H1 (cell line): Measurements from ENCODE around the gene CLBA1. TPM values are rescaled to one million over a fixed set of nuclear protein-coding genes. Genes with fewer than 3 reads are reported as not detected.

ENCODE experiments used
- GTF2F1 ChIP-seq: IDR thresholded peaks from 2 replicates; pipeline ENCODE4 v1.6.1; 2012; ENCODE audit warnings: low read depth, low read length, improper control_type of control experiment, borderline replicate concordance
- POLR2AphosphoS5 ChIP-seq: IDR thresholded peaks from 2 replicates; pipeline ENCODE4 v1.6.1; 2011; ENCODE audit warnings: low read depth, low read length
- TCF12 ChIP-seq: IDR thresholded peaks from 2 replicates; pipeline ENCODE4 v1.6.1; 2011; ENCODE audit warnings: low read depth, mild to moderate bottlenecking, low read length
- polyA plus RNA-seq, 7 experiments: library from polyadenylated mRNA; depleted of rRNA in 3 of 7; stranded (reverse) in 5 of 7; unstranded in 2 of 7; fragments of >200 nt in 5 of 7; fragments of 200-250 nt in 2 of 7; gene quantifications; 1 replicate in 5 of 7; 2 replicates in 1 of 7; 4 replicates in 1 of 7; pipeline versions ENCODE4 v1.2.1 to v1.2.3, GENCODE V29; 2011 to 2013; ENCODE audit warnings: missing spikeins in 2 of 7, mixed read lengths in 2 of 7
- total RNA-seq: library from RNA; stranded (reverse); fragmentation: NEBNext Ultra II Directional; extraction: Animal tissue kit (Norgen Biotek cat#: 25700); gene quantifications from 2 replicates; pipeline ENCODE4 v1.2.1, GENCODE V29; 2021
- TF ChIP-seq, protein P1 (sequence below): fragments of 300-600 bp; sonication (generic); IDR thresholded peaks from 2 replicates; pipeline ENCODE4 v1.7.1; 2012; ENCODE audit warnings: low read length, moderate library complexity, mild to moderate bottlenecking, inconsistent platforms; ENCODE audit not compliant: insufficient replicate concordance

The CLBA1 gene
- total and polyA plus RNA-seq, 2 of the 8 experiments (the other 6 are each of a cell fraction or from before 2014, with no cell fraction given), result 1.6 to 2.4 TPM

DNA sequence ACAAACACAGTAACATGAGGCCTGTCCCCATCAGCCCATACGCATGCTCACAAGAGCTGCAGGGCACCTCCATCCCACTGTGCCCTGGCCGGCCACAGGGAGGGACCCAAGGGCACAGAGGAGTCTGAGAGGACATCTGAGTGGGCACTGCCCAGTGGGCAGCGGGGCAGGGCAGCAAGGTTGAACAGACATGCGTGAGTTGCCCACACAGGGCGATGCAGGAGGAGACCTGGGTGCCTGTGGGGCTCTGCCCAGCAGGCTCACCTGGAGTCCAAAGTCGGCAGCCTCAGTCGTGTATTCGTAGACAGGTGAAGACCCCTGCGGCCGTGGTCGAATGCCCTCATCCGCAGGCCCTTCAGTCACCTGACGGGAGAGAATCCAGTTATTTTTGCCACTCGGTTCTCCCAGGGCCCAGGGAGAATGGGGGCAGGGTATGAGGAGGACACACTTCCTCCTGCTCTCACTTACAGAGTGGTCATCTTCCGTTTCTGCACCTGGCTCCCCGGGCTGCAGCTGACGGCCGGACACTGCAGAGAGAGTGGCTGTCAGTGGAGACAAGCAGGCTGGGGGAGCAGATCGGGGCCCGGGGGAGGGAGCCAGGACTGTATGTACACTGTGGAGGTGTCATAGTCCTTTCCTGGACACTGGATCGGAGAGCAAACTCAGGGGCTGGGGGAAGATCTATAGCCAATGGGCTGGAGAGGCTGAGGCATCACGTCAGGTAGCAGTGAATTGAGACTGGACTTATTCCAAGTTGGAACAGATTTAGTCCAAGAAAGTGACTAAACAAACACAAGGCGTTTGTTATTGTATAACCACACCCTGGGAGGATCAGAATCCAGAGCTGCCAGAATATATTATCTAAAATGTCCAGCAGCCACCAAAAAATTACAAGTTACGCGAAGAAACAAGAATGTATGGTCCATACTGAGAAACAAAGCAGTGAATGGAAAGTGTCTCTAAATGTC is 28.2 kb upstream of the CLBA1 start (continued):
- TF ChIP-seq, protein P1, sequence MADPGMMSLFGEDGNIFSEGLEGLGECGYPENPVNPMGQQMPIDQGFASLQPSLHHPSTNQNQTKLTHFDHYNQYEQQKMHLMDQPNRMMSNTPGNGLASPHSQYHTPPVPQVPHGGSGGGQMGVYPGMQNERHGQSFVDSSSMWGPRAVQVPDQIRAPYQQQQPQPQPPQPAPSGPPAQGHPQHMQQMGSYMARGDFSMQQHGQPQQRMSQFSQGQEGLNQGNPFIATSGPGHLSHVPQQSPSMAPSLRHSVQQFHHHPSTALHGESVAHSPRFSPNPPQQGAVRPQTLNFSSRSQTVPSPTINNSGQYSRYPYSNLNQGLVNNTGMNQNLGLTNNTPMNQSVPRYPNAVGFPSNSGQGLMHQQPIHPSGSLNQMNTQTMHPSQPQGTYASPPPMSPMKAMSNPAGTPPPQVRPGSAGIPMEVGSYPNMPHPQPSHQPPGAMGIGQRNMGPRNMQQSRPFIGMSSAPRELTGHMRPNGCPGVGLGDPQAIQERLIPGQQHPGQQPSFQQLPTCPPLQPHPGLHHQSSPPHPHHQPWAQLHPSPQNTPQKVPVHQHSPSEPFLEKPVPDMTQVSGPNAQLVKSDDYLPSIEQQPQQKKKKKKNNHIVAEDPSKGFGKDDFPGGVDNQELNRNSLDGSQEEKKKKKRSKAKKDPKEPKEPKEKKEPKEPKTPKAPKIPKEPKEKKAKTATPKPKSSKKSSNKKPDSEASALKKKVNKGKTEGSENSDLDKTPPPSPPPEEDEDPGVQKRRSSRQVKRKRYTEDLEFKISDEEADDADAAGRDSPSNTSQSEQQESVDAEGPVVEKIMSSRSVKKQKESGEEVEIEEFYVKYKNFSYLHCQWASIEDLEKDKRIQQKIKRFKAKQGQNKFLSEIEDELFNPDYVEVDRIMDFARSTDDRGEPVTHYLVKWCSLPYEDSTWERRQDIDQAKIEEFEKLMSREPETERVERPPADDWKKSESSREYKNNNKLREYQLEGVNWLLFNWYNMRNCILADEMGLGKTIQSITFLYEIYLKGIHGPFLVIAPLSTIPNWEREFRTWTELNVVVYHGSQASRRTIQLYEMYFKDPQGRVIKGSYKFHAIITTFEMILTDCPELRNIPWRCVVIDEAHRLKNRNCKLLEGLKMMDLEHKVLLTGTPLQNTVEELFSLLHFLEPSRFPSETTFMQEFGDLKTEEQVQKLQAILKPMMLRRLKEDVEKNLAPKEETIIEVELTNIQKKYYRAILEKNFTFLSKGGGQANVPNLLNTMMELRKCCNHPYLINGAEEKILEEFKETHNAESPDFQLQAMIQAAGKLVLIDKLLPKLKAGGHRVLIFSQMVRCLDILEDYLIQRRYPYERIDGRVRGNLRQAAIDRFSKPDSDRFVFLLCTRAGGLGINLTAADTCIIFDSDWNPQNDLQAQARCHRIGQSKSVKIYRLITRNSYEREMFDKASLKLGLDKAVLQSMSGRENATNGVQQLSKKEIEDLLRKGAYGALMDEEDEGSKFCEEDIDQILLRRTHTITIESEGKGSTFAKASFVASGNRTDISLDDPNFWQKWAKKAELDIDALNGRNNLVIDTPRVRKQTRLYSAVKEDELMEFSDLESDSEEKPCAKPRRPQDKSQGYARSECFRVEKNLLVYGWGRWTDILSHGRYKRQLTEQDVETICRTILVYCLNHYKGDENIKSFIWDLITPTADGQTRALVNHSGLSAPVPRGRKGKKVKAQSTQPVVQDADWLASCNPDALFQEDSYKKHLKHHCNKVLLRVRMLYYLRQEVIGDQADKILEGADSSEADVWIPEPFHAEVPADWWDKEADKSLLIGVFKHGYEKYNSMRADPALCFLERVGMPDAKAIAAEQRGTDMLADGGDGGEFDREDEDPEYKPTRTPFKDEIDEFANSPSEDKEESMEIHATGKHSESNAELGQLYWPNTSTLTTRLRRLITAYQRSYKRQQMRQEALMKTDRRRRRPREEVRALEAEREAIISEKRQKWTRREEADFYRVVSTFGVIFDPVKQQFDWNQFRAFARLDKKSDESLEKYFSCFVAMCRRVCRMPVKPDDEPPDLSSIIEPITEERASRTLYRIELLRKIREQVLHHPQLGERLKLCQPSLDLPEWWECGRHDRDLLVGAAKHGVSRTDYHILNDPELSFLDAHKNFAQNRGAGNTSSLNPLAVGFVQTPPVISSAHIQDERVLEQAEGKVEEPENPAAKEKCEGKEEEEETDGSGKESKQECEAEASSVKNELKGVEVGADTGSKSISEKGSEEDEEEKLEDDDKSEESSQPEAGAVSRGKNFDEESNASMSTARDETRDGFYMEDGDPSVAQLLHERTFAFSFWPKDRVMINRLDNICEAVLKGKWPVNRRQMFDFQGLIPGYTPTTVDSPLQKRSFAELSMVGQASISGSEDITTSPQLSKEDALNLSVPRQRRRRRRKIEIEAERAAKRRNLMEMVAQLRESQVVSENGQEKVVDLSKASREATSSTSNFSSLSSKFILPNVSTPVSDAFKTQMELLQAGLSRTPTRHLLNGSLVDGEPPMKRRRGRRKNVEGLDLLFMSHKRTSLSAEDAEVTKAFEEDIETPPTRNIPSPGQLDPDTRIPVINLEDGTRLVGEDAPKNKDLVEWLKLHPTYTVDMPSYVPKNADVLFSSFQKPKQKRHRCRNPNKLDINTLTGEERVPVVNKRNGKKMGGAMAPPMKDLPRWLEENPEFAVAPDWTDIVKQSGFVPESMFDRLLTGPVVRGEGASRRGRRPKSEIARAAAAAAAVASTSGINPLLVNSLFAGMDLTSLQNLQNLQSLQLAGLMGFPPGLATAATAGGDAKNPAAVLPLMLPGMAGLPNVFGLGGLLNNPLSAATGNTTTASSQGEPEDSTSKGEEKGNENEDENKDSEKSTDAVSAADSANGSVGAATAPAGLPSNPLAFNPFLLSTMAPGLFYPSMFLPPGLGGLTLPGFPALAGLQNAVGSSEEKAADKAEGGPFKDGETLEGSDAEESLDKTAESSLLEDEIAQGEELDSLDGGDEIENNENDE, result no peak
- TF ChIP-seq POLR2AphosphoS5 (no peak), TCF12 (no peak), GTF2F1 (no peak)
- TF ChIP-seq, all 59 proteins: peak for 0
